IMR-90 (cell line): Measurements from ENCODE around the gene PVALEF. TPM values are rescaled to one million over a fixed set of nuclear protein-coding genes. Genes with fewer than 3 reads are reported as not detected.
A peak's percentile ranks its signal among the peaks of the same experiment; 100 is the strongest.

Source experiments
- ATAC-seq: fragments of 200-7000 bp; cut with Tn5 transposase; 2 replicates; pipeline ENCODE4 v1.9.1; 2020; ENCODE audit warnings: low read depth, mild to moderate bottlenecking, moderate library complexity
- BruUV-seq: library from RNA; stranded (reverse); fragments of 400-500 nt; replicated peaks from 2 replicates; lab custom pipeline; 2021; lab: Mats Ljungman, UMichigan
- CTCF ChIA-PET: fragments of 300-600 bp; formaldehyde crosslinking; extraction: SDS; loops from one replicate; lab custom pipeline; 2021; ENCODE audit warnings: antibody characterized with exemption; lab: Yijun Ruan, JAX
- POLR2A ChIA-PET: fragments of 300-600 bp; sonication (Branson Sonifier 250); formaldehyde crosslinking; loops from one replicate; lab custom pipeline; 2022; ENCODE audit warnings: antibody characterized with exemption; ENCODE audit not compliant: unreplicated experiment; lab: Charles Lee
- DNase-seq: peaks from one replicate; pipeline ENCODE4 v3.0.0; 2013
- H2AFZ ChIP-seq: replicated peaks from 2 replicates; pipeline ENCODE3; 2013; ENCODE audit warnings: low read length, mild to moderate bottlenecking; ENCODE audit not compliant: poor library complexity
- H2AK5ac ChIP-seq: 2 replicates; pipeline ENCODE4 v1.6.1; 2013; ENCODE audit warnings: low read depth, low read length, inconsistent platforms
- H2AK9ac ChIP-seq: replicated peaks from 2 replicates; pipeline ENCODE3; 2013; ENCODE audit warnings: mild to moderate bottlenecking, low read depth, low read length, moderate library complexity; ENCODE audit not compliant: poor library complexity
- H2BK120ac ChIP-seq: 2 replicates; pipeline ENCODE4 v1.6.1; 2013; ENCODE audit warnings: low read depth, low read length, inconsistent platforms
- H2BK15ac ChIP-seq: 3 replicates; pipeline ENCODE4 v1.6.1; 2013; ENCODE audit warnings: low read depth, low read length, inconsistent platforms
- H2BK20ac ChIP-seq: 2 replicates; pipeline ENCODE4 v1.6.1; 2013; ENCODE audit warnings: low read depth, mild to moderate bottlenecking, inconsistent platforms, low read length, moderate library complexity
- H2BK5ac ChIP-seq: 2 replicates; pipeline ENCODE4 v1.6.1; 2013; ENCODE audit warnings: mild to moderate bottlenecking, low read depth, low read length, inconsistent platforms; ENCODE audit not compliant: poor library complexity, severe bottlenecking
- H3K14ac ChIP-seq: replicated peaks from 2 replicates; pipeline ENCODE4 v1.6.1; 2013; ENCODE audit warnings: low read depth, low read length, inconsistent platforms
- H3K18ac ChIP-seq: 2 replicates; pipeline ENCODE4 v1.6.1; 2013; ENCODE audit warnings: low read depth, low read length, control low read depth
- H3K23ac ChIP-seq: 2 replicates; pipeline ENCODE4 v1.6.1; 2013; ENCODE audit warnings: low read depth, low read length, inconsistent platforms
- H3K27ac ChIP-seq: 2 replicates; pipeline ENCODE4 v1.5.1; 2013; ENCODE audit warnings: mild to moderate bottlenecking, control low read depth, low read length; ENCODE audit not compliant: insufficient read depth
- H3K27me3 ChIP-seq: 2 replicates; pipeline ENCODE4 v1.6.1; 2013; ENCODE audit warnings: low read length; ENCODE audit not compliant: control insufficient read depth, insufficient read depth
- H3K36me3 ChIP-seq: 2 replicates; pipeline ENCODE4 v1.6.1; 2013; ENCODE audit warnings: low read length, mixed read lengths; ENCODE audit not compliant: control insufficient read depth, insufficient read depth
- H3K4ac ChIP-seq: 2 replicates; pipeline ENCODE4 v1.6.1; 2013; ENCODE audit warnings: low read depth, low read length, inconsistent platforms
- H3K4me1 ChIP-seq: 2 replicates; pipeline ENCODE4 v1.6.1; 2013; ENCODE audit warnings: low read length, mixed read lengths; ENCODE audit not compliant: control insufficient read depth, insufficient read depth
- H3K4me2 ChIP-seq: 2 replicates; pipeline ENCODE4 v1.6.1; 2013; ENCODE audit warnings: low read depth, mild to moderate bottlenecking, control low read depth, low read length, moderate library complexity
- H3K4me3 ChIP-seq: 2 replicates; pipeline ENCODE4 v1.5.1; 2013; ENCODE audit warnings: low read depth, mild to moderate bottlenecking, control low read depth, low read length, moderate library complexity; ENCODE audit not compliant: insufficient read depth
- H3K56ac ChIP-seq: 2 replicates; pipeline ENCODE4 v1.6.1; 2013; ENCODE audit warnings: low read length, inconsistent platforms; ENCODE audit not compliant: insufficient read depth; ENCODE audit errors: extremely low read depth
- H3K79me1 ChIP-seq, 2 experiments: 2 replicates each; pipeline ENCODE4 v1.6.1; 2013; ENCODE audit warnings: low read length in 2 of 2, inconsistent platforms in 1 of 2, low read depth in 1 of 2
- H3K9ac ChIP-seq: 2 replicates; pipeline ENCODE4 v1.6.1; 2013; ENCODE audit warnings: low read depth, low read length, control low read depth
- H3K9me1 ChIP-seq: 2 replicates; pipeline ENCODE4 v1.6.1; 2013; ENCODE audit warnings: low read length, inconsistent platforms; ENCODE audit not compliant: insufficient read depth
- H3K9me3 ChIP-seq: 2 replicates; pipeline ENCODE4 v1.6.1; 2013; ENCODE audit warnings: low read length; ENCODE audit not compliant: control insufficient read depth, insufficient read depth
- H4K20me1 ChIP-seq: 2 replicates; pipeline ENCODE4 v1.6.1; 2013; ENCODE audit warnings: low read length, inconsistent platforms; ENCODE audit not compliant: insufficient read depth
- H4K5ac ChIP-seq: 2 replicates; pipeline ENCODE4 v1.6.1; 2013; ENCODE audit warnings: mild to moderate bottlenecking, low read depth, low read length, control low read depth
- H4K8ac ChIP-seq, 2 experiments: 2 replicates each; pipeline ENCODE4 v1.6.1; 2013; ENCODE audit warnings: low read depth in 2 of 2, low read length in 2 of 2, control low read depth in 1 of 2, inconsistent platforms in 1 of 2
- H4K91ac ChIP-seq: 2 replicates; pipeline ENCODE4 v1.6.1; 2013; ENCODE audit warnings: low read depth, low read length, inconsistent platforms; ENCODE audit not compliant: insufficient read depth
- BHLHE40 ChIP-seq: fragments of 150-350 bp; IDR thresholded peaks from 2 replicates; pipeline ENCODE4 v1.6.1; 2016; ENCODE audit warnings: mild to moderate bottlenecking, low read depth, low read length
- CEBPB ChIP-seq: IDR thresholded peaks from 2 replicates; pipeline ENCODE4 v1.6.1; 2012; ENCODE audit warnings: low read depth, low read length, improper control_type of control experiment
- FOS ChIP-seq: fragments of 150-350 bp; IDR thresholded peaks from 2 replicates; pipeline ENCODE4 v1.6.1; 2016; ENCODE audit warnings: low read depth, low read length
- MAFK ChIP-seq: IDR thresholded peaks from 2 replicates; pipeline ENCODE4 v1.6.1; 2012; ENCODE audit warnings: low read depth, low read length, improper control_type of control experiment
- MXI1 ChIP-seq: IDR thresholded peaks from 2 replicates; pipeline ENCODE4 v1.6.1; 2012; ENCODE audit warnings: low read depth, mild to moderate bottlenecking, low read length, moderate library complexity, borderline replicate concordance
- NFE2L2 ChIP-seq: fragments of 150-350 bp; IDR thresholded peaks from 2 replicates; pipeline ENCODE4 v1.6.1; 2016; ENCODE audit warnings: low read depth, mild to moderate bottlenecking, low read length
- RAD21 ChIP-seq: IDR thresholded peaks from 2 replicates; pipeline ENCODE4 v1.6.1; 2012; ENCODE audit warnings: low read length, improper control_type of control experiment
- RCOR1 ChIP-seq: IDR thresholded peaks from 2 replicates; pipeline ENCODE4 v1.6.1; 2012; ENCODE audit warnings: mild to moderate bottlenecking, low read length, improper control_type of control experiment; ENCODE audit not compliant: insufficient replicate concordance
- SMC3 ChIP-seq: fragments of 150-350 bp; IDR thresholded peaks from 2 replicates; pipeline ENCODE4 v1.6.1; 2016; ENCODE audit warnings: low read depth, mild to moderate bottlenecking, antibody characterized with exemption, low read length, moderate library complexity
- USF2 ChIP-seq: fragments of 150-350 bp; IDR thresholded peaks from 2 replicates; pipeline ENCODE4 v1.6.1; 2017; ENCODE audit warnings: mild to moderate bottlenecking, antibody characterized with exemption, low read length, low read depth
- WGBS, 2 experiments: methylation state at CpG; one replicate each; pipeline versions ENCODE4 v1.1.5 to v1.1.7; 2013; ENCODE audit warnings: missing lambda C conversion rate in 2 of 2; ENCODE audit not compliant: insufficient read length in 1 of 2; ENCODE audit errors: extremely low coverage in 2 of 2; 5-methylcytosine and 5-hydroxymethylcytosine counted together
- dilution Hi-C: fragments of 300-500 bp; cut with HindIII; formaldehyde crosslinking; loops from one replicate; pipeline ENCODE4 v1.14.3; 2018; ENCODE audit warnings: low sequenced_read_pairs; ENCODE audit not compliant: unreplicated experiment
- in situ Hi-C: fragments of 300-500 bp; cut with MboI; formaldehyde crosslinking; loops from 3 replicates; pipeline ENCODE4 v1.14.3; 2019; ENCODE audit warnings: low sequenced_read_pairs, inconsistent platforms, mixed read lengths
- intact Hi-C: fragments of 100-400 bp; cut with micrococcal nuclease; formaldehyde crosslinking; loops from 2 replicates; pipeline ENCODE4 v1.10.0; 2022
- polyA plus RNA-seq, 3 experiments: library from polyadenylated mRNA; depleted of rRNA; stranded (reverse); fragments of >200 nt; gene quantifications; 2 replicates each; pipeline ENCODE4 v1.2.3, GENCODE V29; 2012; ENCODE audit warnings: low replicate concordance in 1 of 3
- total RNA-seq: library from RNA; depleted of rRNA; stranded (reverse); fragments of >200 nt; gene quantifications from 2 replicates; pipeline ENCODE4 v1.2.3, GENCODE V29; 2012
- TF ChIP-seq, protein P1 (sequence below): fragments of 150-350 bp; IDR thresholded peaks from 2 replicates; pipeline ENCODE4 v1.6.1; 2016; ENCODE audit warnings: low read depth, mild to moderate bottlenecking, low read length, moderate library complexity, borderline replicate concordance
- TF ChIP-seq, protein P2 (sequence below): conservative IDR thresholded peaks from 2 replicates; pipeline ENCODE4 v1.5.1; 2012; ENCODE audit warnings: mild to moderate bottlenecking, low read depth, low read length, improper control_type of control experiment

Gene PVALEF
- total and polyA plus RNA-seq, 2 of the 4 experiments (the other 2 are of a cell fraction), result not detected

DNA sequence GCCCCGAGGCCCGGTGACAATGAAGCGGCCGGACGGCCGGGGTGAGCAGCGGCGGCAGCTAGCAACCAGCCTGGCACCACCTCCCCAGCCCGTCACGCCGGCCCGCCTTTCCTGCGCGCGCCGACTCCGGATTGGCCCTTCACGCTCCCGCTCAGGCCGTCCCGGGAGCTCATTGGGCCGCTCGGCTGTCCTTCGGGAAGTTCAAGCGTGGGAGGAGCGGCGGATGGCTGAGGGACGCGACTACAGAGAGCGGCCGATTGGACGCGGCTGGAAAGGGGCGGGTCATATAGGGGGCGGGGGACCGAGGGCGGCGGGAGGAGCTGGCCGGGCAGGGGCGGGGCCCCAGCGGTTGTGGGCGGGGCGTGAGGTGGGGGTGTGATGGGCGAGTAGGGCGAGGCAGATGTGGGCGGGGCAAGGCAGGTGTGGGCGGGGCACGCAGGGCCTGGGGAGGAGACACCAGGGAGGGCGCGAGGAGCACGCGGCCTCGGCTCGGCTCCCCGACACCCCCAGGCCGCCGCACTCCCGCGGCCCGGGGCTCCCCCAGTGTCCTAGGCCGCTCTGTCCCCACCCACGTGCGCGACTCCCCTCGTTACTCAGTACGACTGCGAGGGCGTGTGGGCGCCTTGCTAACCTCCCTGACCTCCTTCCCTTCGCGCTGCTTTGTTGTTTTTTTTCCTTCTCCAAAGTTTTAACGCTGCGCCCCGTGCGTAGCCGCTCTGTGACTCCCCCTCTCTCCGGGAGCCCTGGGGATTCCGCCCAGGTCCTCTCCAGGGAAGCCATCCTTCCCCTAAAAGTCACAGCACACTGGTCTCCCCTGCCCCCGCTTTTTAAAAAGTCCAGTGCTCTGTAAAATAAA is 57.8 kb downstream of the PVALEF start, which contains the start of gene CEP131:
Gene CEP131 (minus strand): TSS at position 60 of the 856 bp plus-strand sequence. CDS start 2,909 bp downstream, outside the sequence.
- Histone ChIP-seq H4K8ac (peak within 1 kb of the TSS; percentile 57 to 74; a peak in 2 of 4 replicates), H3K4ac (peak within 1 kb of the TSS; percentile 28; the same call in 1 of the 2 replicates), H3K9me1 (no peaks in the 10 kb centered on the region; the same call in none of the 2 replicates), H2BK20ac (no peak within 1 kb of the TSS), H2AK9ac (peak within 1 kb of the TSS; percentile 89), H3K56ac (peak within 1 kb of the TSS; percentile 10; the same call in 1 of the 2 replicates), H3K36me3 (peaks cover 5% of the 10 kb centered on the region; the same call in 1 of the 2 replicates), H3K4me2 (peak within 1 kb of the TSS; percentile 95), H2BK120ac (no peak within 1 kb of the TSS), H3K18ac (no peak within 1 kb of the TSS), H2AFZ (peak within 1 kb of the TSS; percentile 97), H4K20me1 (no peaks in the 10 kb centered on the region), H3K23ac (no peak within 1 kb of the TSS), H3K14ac (no peak within 1 kb of the TSS), H3K4me3 (peak within 1 kb of the TSS; percentile 62), H3K27ac (no peak within 1 kb of the TSS; the same call in 1 of the 2 replicates), H4K5ac (no peak within 1 kb of the TSS), H3K9ac (peak within 1 kb of the TSS; percentile 24), H2BK5ac (no peak within 1 kb of the TSS), H3K9me3 (peaks cover 3% of the 10 kb centered on the region; the same call in 1 of the 2 replicates), H2AK5ac (0 out of 2 replicates have a peak within 1 kb of the TSS, but pooled peaks have one; percentile 9), H2BK15ac (no peak within 1 kb of the TSS), H3K4me1 (peaks cover 8% of the 10 kb centered on the region; the same call in 1 of the 2 replicates), H4K91ac (no peak within 1 kb of the TSS; the same call in 1 of the 2 replicates), H3K27me3 (no peaks in the 10 kb centered on the region), H3K79me1 (peaks cover 11 to 17% of the 10 kb centered on the region in 2 experiments; a peak in 3 of 4 replicates)
- POLR2A ChIA-PET, result interaction anchor here (0.6 kb wide), 1 partner anchor 99 kb away, joined by 3 read pairs; no protein-coding TSS in a partner anchor
- WGBS, 2 experiments, result 1% methylated on average over 36 of the region's 79 CpGs; no CpG with 5 or more reads in 1 of the 2 experiments
- in situ Hi-C loops, result no loop called here
- intact Hi-C loops, result loop anchor here (5.0 kb wide), 1 partner anchor 81 kb away; no protein-coding TSS in a partner anchor
- BruUV-seq, result no TSS peak
- dilution Hi-C loops, result no loop called here
- DNase-seq, result peak; percentile 97
- ATAC-seq, result peak; percentile 98
- CTCF ChIA-PET, result no interaction called here
- TF ChIP-seq RCOR1 (no peak), BHLHE40 (no peak), FOS (peak; percentile 70; the same call in 1 of the 2 replicates), SMC3 (no peak), NFE2L2 (no peak), USF2 (0 out of 2 replicates have a peak, but pooled peaks have one; percentile 10), RAD21 (no peak), MAFK (no peak), MXI1 (no peak; the same call in 1 of the 2 replicates), CEBPB (no peak)
- TF ChIP-seq, protein P1, sequence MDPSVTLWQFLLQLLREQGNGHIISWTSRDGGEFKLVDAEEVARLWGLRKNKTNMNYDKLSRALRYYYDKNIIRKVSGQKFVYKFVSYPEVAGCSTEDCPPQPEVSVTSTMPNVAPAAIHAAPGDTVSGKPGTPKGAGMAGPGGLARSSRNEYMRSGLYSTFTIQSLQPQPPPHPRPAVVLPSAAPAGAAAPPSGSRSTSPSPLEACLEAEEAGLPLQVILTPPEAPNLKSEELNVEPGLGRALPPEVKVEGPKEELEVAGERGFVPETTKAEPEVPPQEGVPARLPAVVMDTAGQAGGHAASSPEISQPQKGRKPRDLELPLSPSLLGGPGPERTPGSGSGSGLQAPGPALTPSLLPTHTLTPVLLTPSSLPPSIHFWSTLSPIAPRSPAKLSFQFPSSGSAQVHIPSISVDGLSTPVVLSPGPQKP, result no peak
- TF ChIP-seq, protein P2, sequence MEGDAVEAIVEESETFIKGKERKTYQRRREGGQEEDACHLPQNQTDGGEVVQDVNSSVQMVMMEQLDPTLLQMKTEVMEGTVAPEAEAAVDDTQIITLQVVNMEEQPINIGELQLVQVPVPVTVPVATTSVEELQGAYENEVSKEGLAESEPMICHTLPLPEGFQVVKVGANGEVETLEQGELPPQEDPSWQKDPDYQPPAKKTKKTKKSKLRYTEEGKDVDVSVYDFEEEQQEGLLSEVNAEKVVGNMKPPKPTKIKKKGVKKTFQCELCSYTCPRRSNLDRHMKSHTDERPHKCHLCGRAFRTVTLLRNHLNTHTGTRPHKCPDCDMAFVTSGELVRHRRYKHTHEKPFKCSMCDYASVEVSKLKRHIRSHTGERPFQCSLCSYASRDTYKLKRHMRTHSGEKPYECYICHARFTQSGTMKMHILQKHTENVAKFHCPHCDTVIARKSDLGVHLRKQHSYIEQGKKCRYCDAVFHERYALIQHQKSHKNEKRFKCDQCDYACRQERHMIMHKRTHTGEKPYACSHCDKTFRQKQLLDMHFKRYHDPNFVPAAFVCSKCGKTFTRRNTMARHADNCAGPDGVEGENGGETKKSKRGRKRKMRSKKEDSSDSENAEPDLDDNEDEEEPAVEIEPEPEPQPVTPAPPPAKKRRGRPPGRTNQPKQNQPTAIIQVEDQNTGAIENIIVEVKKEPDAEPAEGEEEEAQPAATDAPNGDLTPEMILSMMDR, result no peak
